Bronchial epithelial cell (primary cell): ENCODE data around the gene ORAI2. TPM values are rescaled to one million over a fixed set of nuclear protein-coding genes. Genes with fewer than 3 reads are reported as not detected.
A peak's percentile ranks its signal among the peaks of the same experiment; 100 is the strongest.

ENCODE experiments used
- DNase-seq: peaks from one replicate; pipeline ENCODE4 v3.0.0-alpha.2; 2010; ENCODE audit warnings: low read depth
- FAIRE-seq: peaks from 2 replicates; lab custom pipeline; 2011; peaks lifted over from hg19 to GRCh38; lab: Jason Lieb, UNC
- H3K27me3 ChIP-seq: 2 replicates; pipeline ENCODE4 v1.5.1; 2011; ENCODE audit warnings: low read length; ENCODE audit not compliant: control insufficient read depth, insufficient read depth
- H3K36me3 ChIP-seq: 2 replicates; pipeline ENCODE4 v1.5.1; 2011; ENCODE audit warnings: low read length; ENCODE audit not compliant: control insufficient read depth, insufficient read depth
- H3K4me3 ChIP-seq: 2 replicates; pipeline ENCODE4 v1.5.1; 2011; ENCODE audit warnings: mild to moderate bottlenecking, low read depth, low read length, control low read depth
- CTCF ChIP-seq: IDR thresholded peaks from 2 replicates; pipeline ENCODE4 v1.5.1; 2011; ENCODE audit warnings: mild to moderate bottlenecking, moderate library complexity, low read length, control low read depth, inconsistent platforms; ENCODE audit not compliant: insufficient read depth, severe bottlenecking
- total RNA-seq: library from RNA; depleted of rRNA; stranded (reverse); fragments of >200 nt; gene quantifications from 2 replicates; pipeline ENCODE4 v1.2.1, GENCODE V29; 2014

The ORAI2 gene
- total RNA-seq, 1 donor from 2014 or later, result 4.7 TPM

GRCh38 chr7:102464577-102465280 lies 31.4 kb downstream of the ORAI2 start, which contains the start of the genes ALKBH4 and LRWD1:
TSS of gene ALKBH4 (minus strand) at chr7:102464863. CDS start at chr7:102464836, 27 bp downstream.
TSS of gene LRWD1 (plus strand) at chr7:102464984. CDS start at chr7:102465081, 97 bp downstream.
- no peak for FAIRE-seq
- TF ChIP-seq CTCF, result peak; percentile 22
- Histone ChIP-seq H3K27me3 (no peaks in the 10 kb centered on the region), H3K36me3 (peaks cover 2% of the 10 kb centered on the region), H3K4me3 (peak within 1 kb of the TSS; percentile 100)
- DNase-seq, result peak; percentile 75

GRCh38 chr7:102466097-102466496 lies 32.7 kb downstream of the ORAI2 start:
- DNase-seq (no peak), FAIRE-seq (no peak)
- no peak for TF ChIP-seq CTCF
- Histone ChIP-seq H3K36me3 (peaks cover 6% of the 10 kb centered on the region), H3K27me3 (no peaks in the 10 kb centered on the region), H3K4me3 (no peak overlapping the region)

- Histone ChIP-seq H3K27me3 (no peaks in the 10 kb centered on the region), H3K4me3 (no peak overlapping the region), H3K36me3 (peaks cover 6% of the 10 kb centered on the region)
- FAIRE-seq, result no peak
- no peak for DNase-seq
- no peak for TF ChIP-seq CTCF
These were observed 34.5 kb downstream of the ORAI2 start for GRCh38 chr7:102467581-102468477.

GRCh38 chr7:102468478-102469350 lies 35.3 kb downstream of the ORAI2 start:
- FAIRE-seq (no peak), DNase-seq (no peak)
- H3K36me3 ChIP-seq, result peaks cover 7% of the 10 kb centered on the region

More at GRCh38 chr7:102468478-102469350, 35.3 kb downstream of the ORAI2 start:
- Histone ChIP-seq H3K4me3 (no peak overlapping the region), H3K27me3 (no peaks in the 10 kb centered on the region)
- no peak for TF ChIP-seq CTCF
